Suprapubic skin (tissue), 4 donors: Measurements from ENCODE around the gene IRF6. TPM values are rescaled to one million over a fixed set of nuclear protein-coding genes. Genes with fewer than 3 reads are reported as not detected.
A peak's percentile ranks its signal among the peaks of the same experiment; 100 is the strongest.

ENCODE experiments used
- DNase-seq, 2 donors: peaks; one replicate each; pipeline ENCODE4 v3.0.0-alpha.2; 2019; ENCODE audit warnings: low spot score in 2 of 2
- H3K27ac ChIP-seq: fragments of 200-600 bp; sonication (generic); one replicate; pipeline ENCODE4 v1.5.1; 2019
- H3K27me3 ChIP-seq: fragments of 200-600 bp; sonication (generic); one replicate; pipeline ENCODE4 v1.5.1; 2019
- H3K36me3 ChIP-seq: fragments of 200-600 bp; sonication (generic); one replicate; pipeline ENCODE4 v1.5.1; 2019
- H3K4me1 ChIP-seq: fragments of 200-600 bp; sonication (generic); one replicate; pipeline ENCODE4 v1.5.1; 2019
- H3K4me3 ChIP-seq: fragments of 200-600 bp; sonication (generic); one replicate; pipeline ENCODE4 v1.5.1; 2019; ENCODE audit warnings: mild to moderate bottlenecking
- H3K9me3 ChIP-seq: fragments of 200-600 bp; sonication (generic); one replicate; pipeline ENCODE4 v1.5.1; 2019
- CTCF ChIP-seq, 2 donors: fragments of 200-600 bp in 1 of 2; fragments of 450-650 bp in 1 of 2; sonication (generic) in 1 of 2; IDR thresholded peaks; one replicate each; pipeline ENCODE4 v1.5.1; 2016 to 2019; ENCODE audit warnings: antibody characterized with exemption in 2 of 2, mild to moderate bottlenecking in 1 of 2, moderate library complexity in 1 of 2
- EP300 ChIP-seq: sonication (generic); formaldehyde crosslinking; IDR thresholded peaks from one replicate; pipeline ENCODE4 v1.6.1; 2017; ENCODE audit warnings: antibody characterized with exemption
- POLR2A ChIP-seq, 2 donors: fragments of 450-650 bp; IDR thresholded peaks; one replicate each; pipeline ENCODE4 v1.6.1; 2017; ENCODE audit warnings: antibody characterized with exemption in 2 of 2, mild to moderate bottlenecking in 2 of 2, moderate library complexity in 2 of 2
- POLR2AphosphoS5 ChIP-seq, 3 donors: sonication (generic); formaldehyde crosslinking; IDR thresholded peaks; one replicate each; pipeline ENCODE4 v1.6.1; 2017; ENCODE audit warnings: antibody characterized with exemption in 3 of 3
- WGBS: methylation state at CpG from one replicate; pipeline ENCODE4 v1.1.5; 2018; 5-methylcytosine and 5-hydroxymethylcytosine counted together
- total RNA-seq, 4 donors: library from RNA; depleted of rRNA; stranded (reverse); fragments of >200 nt; gene quantifications; one replicate each; pipeline ENCODE4 v1.1.0, GENCODE V29; 2016

The IRF6 gene
- total RNA-seq, 4 donors from 2014 or later: 195 to 235 (median 227) TPM

- 76% methylated on average over 4 of the region's 4 CpGs for WGBS
- Histone ChIP-seq H3K4me3 (no peak overlapping the region), H3K4me1 (peaks cover 12% of the 10 kb centered on the region), H3K9me3 (no peaks in the 10 kb centered on the region), H3K27ac (no peak overlapping the region), H3K36me3 (no peaks in the 10 kb centered on the region), H3K27me3 (no peaks in the 10 kb centered on the region)
- TF ChIP-seq POLR2A (IDR thresholded peaks at IDR 0.05) (no peak), EP300 (no peak), CTCF (IDR thresholded peaks at IDR 0.05) (no peak), POLR2AphosphoS5 (IDR thresholded peaks at IDR 0.05) (no peak)
- no peak for DNase-seq
Measured at GRCh38 chr1:209748620-209749019, 57.3 kb downstream of the IRF6 start.

- H3K4me3 ChIP-seq: peak overlapping the region; percentile 29
- DNase-seq: peak; percentile 94 to 95
- WGBS: 20% methylated on average over 27 of the region's 37 CpGs
Measured at GRCh38 chr1:209747580-209748262, 58.2 kb downstream of the IRF6 start.

GRCh38 chr1:209746451-209747165, 59.3 kb downstream of the IRF6 start:
- no peak for DNase-seq
- Histone ChIP-seq H3K9me3 (no peaks in the 10 kb centered on the region), H3K27me3 (no peaks in the 10 kb centered on the region), H3K4me3 (no peak overlapping the region), H3K4me1 (peaks cover 12% of the 10 kb centered on the region), H3K27ac (no peak overlapping the region), H3K36me3 (no peaks in the 10 kb centered on the region)
- whole genome bisulfite sequencing: 83% methylated on average over 4 of the region's 4 CpGs
- TF ChIP-seq POLR2AphosphoS5 (IDR thresholded peaks at IDR 0.05) (no peak), POLR2A (IDR thresholded peaks at IDR 0.05) (no peak), EP300 (no peak), CTCF (IDR thresholded peaks at IDR 0.05) (no peak)

More at GRCh38 chr1:209747580-209748262, 58.2 kb downstream of the IRF6 start:
- Histone ChIP-seq H3K9me3 (no peaks in the 10 kb centered on the region), H3K4me1 (peaks cover 12% of the 10 kb centered on the region), H3K27me3 (no peaks in the 10 kb centered on the region), H3K27ac (no peak overlapping the region), H3K36me3 (no peaks in the 10 kb centered on the region)
- TF ChIP-seq CTCF (IDR thresholded peaks at IDR 0.05) (peak; percentile 88 to 94), POLR2AphosphoS5 (IDR thresholded peaks at IDR 0.05) (peak in 1 of 3 donors; percentile 51), EP300 (no peak)

GRCh38 chr1:209743145-209743482, 62.8 kb downstream of the IRF6 start:
- TF ChIP-seq POLR2A (IDR thresholded peaks at IDR 0.05) (no peak), POLR2AphosphoS5 (IDR thresholded peaks at IDR 0.05) (no peak), CTCF (IDR thresholded peaks at IDR 0.05) (no peak), EP300 (no peak)
- peaks cover 12% of the 10 kb centered on the region for H3K4me1 ChIP-seq
- H3K36me3 ChIP-seq: no peaks in the 10 kb centered on the region
- H3K9me3 ChIP-seq: no peaks in the 10 kb centered on the region
- peak overlapping the region; percentile 31 for H3K27ac ChIP-seq
- DNase-seq: no peak
- no peak overlapping the region for H3K4me3 ChIP-seq
- WGBS: 52% methylated on average over 2 of the region's 2 CpGs
- H3K27me3 ChIP-seq: no peaks in the 10 kb centered on the region

- peaks cover 8% of the 10 kb centered on the region for H3K4me1 ChIP-seq
- 57% methylated on average over 8 of the region's 8 CpGs for WGBS
- no peaks in the 10 kb centered on the region for H3K36me3 ChIP-seq
- no peaks in the 10 kb centered on the region for H3K9me3 ChIP-seq
- no peak for TF ChIP-seq POLR2A (IDR thresholded peaks at IDR 0.05)
- TF ChIP-seq EP300: no peak
- no peak for TF ChIP-seq POLR2AphosphoS5 (IDR thresholded peaks at IDR 0.05)
- DNase-seq: no peak
- H3K27ac ChIP-seq: peak overlapping the region; percentile 31
- H3K4me3 ChIP-seq: no peak overlapping the region
- no peaks in the 10 kb centered on the region for H3K27me3 ChIP-seq
Measured at GRCh38 chr1:209742409-209743144, 63.4 kb downstream of the IRF6 start.
